Transverse colon (tissue), 4 donors: ENCODE results near the gene ACTN3.

ENCODE experiments used
- EP300 ChIP-seq: sonication (generic); formaldehyde crosslinking; IDR thresholded peaks from one replicate; pipeline ENCODE4 v1.6.1; 2017; ENCODE audit warnings: antibody characterized with exemption, low read depth
- POLR2A ChIP-seq: fragments of 450-650 bp; IDR thresholded peaks from one replicate; pipeline ENCODE4 v1.6.1; 2016; ENCODE audit warnings: antibody characterized with exemption, mild to moderate bottlenecking, moderate library complexity
- POLR2AphosphoS5 ChIP-seq, 3 donors: sonication (generic); formaldehyde crosslinking; IDR thresholded peaks; one replicate each; pipeline ENCODE4 v1.6.1; 2016; ENCODE audit warnings: antibody characterized with exemption in 3 of 3
- TF ChIP-seq, protein P1 (sequence below), 5 experiments: fragments of 200-600 bp in 3 of 5; fragments of 450-650 bp in 2 of 5; sonication (generic) in 3 of 5; IDR thresholded peaks; 1 replicate in 2 of 5; 2 replicates in 3 of 5; pipeline ENCODE4 v1.5.1; 2016 to 2017; ENCODE audit warnings: antibody characterized with exemption in 5 of 5, inconsistent platforms in 3 of 5, mild to moderate bottlenecking in 2 of 5, moderate library complexity in 1 of 5

DNA sequence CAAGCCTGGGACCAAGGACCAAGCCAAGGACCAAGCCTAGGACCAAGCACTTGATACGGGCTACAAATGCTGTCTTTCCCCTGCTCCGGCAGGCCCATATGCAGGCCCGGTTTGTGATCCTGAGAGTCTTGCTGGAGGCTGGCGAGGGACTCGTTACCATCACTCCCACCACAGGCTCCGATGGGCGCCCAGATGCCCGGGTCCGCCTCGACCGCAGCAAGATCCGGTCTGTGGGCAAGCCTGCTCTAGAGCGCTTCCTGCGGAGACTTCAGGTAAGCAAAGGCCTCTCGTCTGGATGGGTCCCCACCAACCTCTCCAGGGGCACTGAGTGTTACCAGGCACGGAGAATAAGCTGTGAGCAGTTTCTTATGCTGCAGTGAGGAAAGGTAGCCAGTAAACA lies 49.5 kb upstream of the ACTN3 start:
- TF ChIP-seq, protein P1, sequence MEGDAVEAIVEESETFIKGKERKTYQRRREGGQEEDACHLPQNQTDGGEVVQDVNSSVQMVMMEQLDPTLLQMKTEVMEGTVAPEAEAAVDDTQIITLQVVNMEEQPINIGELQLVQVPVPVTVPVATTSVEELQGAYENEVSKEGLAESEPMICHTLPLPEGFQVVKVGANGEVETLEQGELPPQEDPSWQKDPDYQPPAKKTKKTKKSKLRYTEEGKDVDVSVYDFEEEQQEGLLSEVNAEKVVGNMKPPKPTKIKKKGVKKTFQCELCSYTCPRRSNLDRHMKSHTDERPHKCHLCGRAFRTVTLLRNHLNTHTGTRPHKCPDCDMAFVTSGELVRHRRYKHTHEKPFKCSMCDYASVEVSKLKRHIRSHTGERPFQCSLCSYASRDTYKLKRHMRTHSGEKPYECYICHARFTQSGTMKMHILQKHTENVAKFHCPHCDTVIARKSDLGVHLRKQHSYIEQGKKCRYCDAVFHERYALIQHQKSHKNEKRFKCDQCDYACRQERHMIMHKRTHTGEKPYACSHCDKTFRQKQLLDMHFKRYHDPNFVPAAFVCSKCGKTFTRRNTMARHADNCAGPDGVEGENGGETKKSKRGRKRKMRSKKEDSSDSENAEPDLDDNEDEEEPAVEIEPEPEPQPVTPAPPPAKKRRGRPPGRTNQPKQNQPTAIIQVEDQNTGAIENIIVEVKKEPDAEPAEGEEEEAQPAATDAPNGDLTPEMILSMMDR (IDR thresholded peaks at IDR 0.05) = no peak
- TF ChIP-seq POLR2AphosphoS5 (IDR thresholded peaks at IDR 0.05) (no peak), EP300 (no peak), POLR2A (no peak)
